ENCODE measurements around the gene NCAM1.

NCAM1 gene

DNA sequence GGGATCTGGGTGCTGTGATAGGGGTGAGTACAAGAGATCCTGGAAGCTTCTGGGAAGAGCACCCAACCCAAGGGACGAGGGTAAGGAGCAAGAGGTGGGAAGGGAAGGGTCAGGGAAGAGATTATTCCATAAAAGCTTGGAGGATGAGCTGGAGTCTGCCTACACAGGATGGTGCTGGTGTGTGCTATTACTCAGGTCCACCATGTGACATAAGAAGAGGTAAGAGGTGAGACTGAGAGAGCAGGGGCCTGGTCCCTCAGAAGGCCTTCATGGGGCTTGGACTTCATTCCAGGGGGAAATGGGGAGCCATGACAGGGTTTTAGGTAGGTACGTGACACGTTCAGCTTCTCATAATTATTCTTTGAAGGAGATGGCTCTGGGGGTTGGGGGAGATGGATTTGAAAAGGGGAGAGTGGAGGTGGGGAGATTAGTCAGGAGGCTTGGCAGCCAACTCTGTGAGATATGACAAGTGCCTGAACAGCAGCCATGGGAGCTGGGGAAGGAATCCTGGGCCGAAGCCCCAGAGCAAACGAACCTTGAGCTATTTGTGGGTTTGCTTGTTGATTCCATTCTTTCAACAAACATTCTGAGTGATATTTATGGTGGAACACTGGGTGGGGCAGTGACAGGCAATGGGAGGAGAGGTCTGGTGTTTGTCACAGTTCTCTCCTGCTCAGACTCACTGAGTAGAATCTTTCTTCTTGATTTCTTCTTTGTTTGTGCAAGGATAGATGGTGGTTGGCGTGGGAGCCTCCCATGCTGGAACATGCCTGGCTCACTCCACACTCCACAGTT is 11.2 kb upstream of the NCAM1 start:
- H3K9ac ChIP-seq (ENCODE audit: low read length): no peak overlapping the region
- H3K27me3 ChIP-seq (ENCODE audit: low read depth, low read length): 0 out of 2 replicates have a peak, but pooled peaks cover 3% of the 10 kb centered on the region
- H3K36me3 ChIP-seq (replicated peaks; ENCODE audit: low read depth, low read length): no peaks in the 10 kb centered on the region
- H4K20me1 ChIP-seq (ENCODE audit: insufficient read depth, low read length): no peaks in the 10 kb centered on the region
- no peaks in the 10 kb centered on the region for H3K9me3 ChIP-seq (ENCODE audit: insufficient read depth, low read length)
- no peaks in the 10 kb centered on the region for H3K4me1 ChIP-seq (ENCODE audit: low read length)
- no peak overlapping the region for H3K27ac ChIP-seq (ENCODE audit: low read length)
- H3K4me2 ChIP-seq (ENCODE audit: low read length): no peak overlapping the region
- no peaks in the 10 kb centered on the region for H3K79me2 ChIP-seq (ENCODE audit: low read length)
- TF ChIP-seq EZH2phosphoT487 (IDR thresholded peaks at IDR 0.05; ENCODE audit: low read depth): no peak
- no peak for TF ChIP-seq CTCF (IDR thresholded peaks at IDR 0.05; ENCODE audit: low read depth, low read length)
- no peak overlapping the region for H3K4me3 ChIP-seq (ENCODE audit: low read length)
- no peak overlapping the region for H2AFZ ChIP-seq (ENCODE audit: low read depth, low read length)

GRCh38 chr11:112958670-112959069 is 2.5 kb upstream of the NCAM1 start:
- Histone ChIP-seq H3K9me3 (ENCODE audit: insufficient read depth, low read length) (no peaks in the 10 kb centered on the region), H3K36me3 (replicated peaks; ENCODE audit: low read depth, low read length) (no peaks in the 10 kb centered on the region), H3K79me2 (ENCODE audit: low read length) (no peaks in the 10 kb centered on the region), H3K4me3 (ENCODE audit: low read length) (no peak overlapping the region), H3K27me3 (ENCODE audit: low read depth, low read length) (no peaks in the 10 kb centered on the region), H3K27ac (ENCODE audit: low read length) (no peak overlapping the region), H4K20me1 (ENCODE audit: insufficient read depth, low read length) (no peaks in the 10 kb centered on the region), H2AFZ (ENCODE audit: low read depth, low read length) (no peak overlapping the region), H3K9ac (ENCODE audit: low read length) (no peak overlapping the region), H3K4me2 (ENCODE audit: low read length) (no peak overlapping the region), H3K4me1 (ENCODE audit: low read length) (no peaks in the 10 kb centered on the region)
- TF ChIP-seq EZH2phosphoT487 (IDR thresholded peaks at IDR 0.05; ENCODE audit: low read depth) (no peak), CTCF (IDR thresholded peaks at IDR 0.05; ENCODE audit: low read depth, low read length) (no peak)

- Histone ChIP-seq H4K20me1 (ENCODE audit: insufficient read depth, low read length) (no peaks in the 10 kb centered on the region), H3K4me2 (ENCODE audit: low read length) (no peak overlapping the region), H3K4me1 (ENCODE audit: low read length) (no peaks in the 10 kb centered on the region), H2AFZ (ENCODE audit: low read depth, low read length) (no peak overlapping the region), H3K9ac (ENCODE audit: low read length) (no peak overlapping the region), H3K79me2 (ENCODE audit: low read length) (no peaks in the 10 kb centered on the region), H3K27me3 (ENCODE audit: low read depth, low read length) (no peaks in the 10 kb centered on the region), H3K27ac (ENCODE audit: low read length) (no peak overlapping the region), H3K4me3 (ENCODE audit: low read length) (no peak overlapping the region), H3K36me3 (replicated peaks; ENCODE audit: low read depth, low read length) (no peaks in the 10 kb centered on the region), H3K9me3 (ENCODE audit: insufficient read depth, low read length) (no peaks in the 10 kb centered on the region)
- no peak for TF ChIP-seq CTCF (IDR thresholded peaks at IDR 0.05; ENCODE audit: low read depth, low read length)
- no peak for TF ChIP-seq EZH2phosphoT487 (IDR thresholded peaks at IDR 0.05; ENCODE audit: low read depth)
Measured at GRCh38 chr11:112961751-112962578, 745 bp downstream of the NCAM1 start.
